Mesenchymal stem cell (in vitro differentiated cells and primary cell): Measurements from ENCODE around the gene EMC1.
"Not testable (repeated sequence)": the region's sequence is repeated elsewhere in the genome, so short reads cannot be mapped to it uniquely, and the experiment has no call there.

ENCODE experiments used
- DNase-seq: peaks from one replicate; pipeline ENCODE4 v3.0.0-alpha.2; 2013
- H2AFZ ChIP-seq: one replicate; pipeline ENCODE4 v1.6.1; 2013; ENCODE audit warnings: low read depth, mild to moderate bottlenecking, control low read depth, inconsistent platforms, low read length, moderate library complexity
- H2AK5ac ChIP-seq: 2 replicates; pipeline ENCODE4 v1.6.1; 2013; ENCODE audit warnings: low read length, moderate library complexity, mild to moderate bottlenecking, inconsistent platforms; ENCODE audit not compliant: severe bottlenecking
- H2BK120ac ChIP-seq: one replicate; pipeline ENCODE4 v1.6.1; 2013; ENCODE audit warnings: low read depth, mild to moderate bottlenecking, inconsistent platforms, low read length, moderate library complexity
- H2BK12ac ChIP-seq, 2 experiments: one replicate each; pipeline ENCODE4 v1.6.1; 2013; ENCODE audit warnings: inconsistent platforms in 2 of 2, low read length in 2 of 2, mild to moderate bottlenecking in 2 of 2, moderate library complexity in 2 of 2, control low read depth in 1 of 2
- H2BK15ac ChIP-seq: one replicate; pipeline ENCODE4 v1.6.1; 2013; ENCODE audit warnings: mild to moderate bottlenecking, low read depth, inconsistent platforms; ENCODE audit not compliant: poor library complexity, severe bottlenecking
- H2BK5ac ChIP-seq: 2 replicates; pipeline ENCODE4 v1.6.1; 2013; ENCODE audit warnings: low read depth, mild to moderate bottlenecking, low read length, control low read depth, inconsistent platforms; ENCODE audit not compliant: poor library complexity, severe bottlenecking
- H3K14ac ChIP-seq, 2 experiments: one replicate each; pipeline ENCODE4 v1.6.1; 2013; ENCODE audit warnings: inconsistent platforms in 2 of 2, low read length in 2 of 2, control low read depth in 1 of 2, mild to moderate bottlenecking in 1 of 2, moderate library complexity in 1 of 2
- H3K18ac ChIP-seq, 2 experiments: one replicate each; pipeline ENCODE4 v1.6.1; 2013; ENCODE audit warnings: inconsistent platforms in 2 of 2, low read length in 2 of 2, control low read depth in 1 of 2, low read depth in 1 of 2, mild to moderate bottlenecking in 1 of 2
- H3K23ac ChIP-seq, 2 experiments: one replicate each; pipeline ENCODE4 v1.6.1; 2013; ENCODE audit warnings: inconsistent platforms in 2 of 2, low read length in 2 of 2, mild to moderate bottlenecking in 2 of 2, moderate library complexity in 2 of 2, control low read depth in 1 of 2
- H3K27ac ChIP-seq: 2 replicates; pipeline ENCODE4 v1.5.1; 2013; ENCODE audit warnings: mild to moderate bottlenecking, moderate library complexity, low read length, control low read depth, inconsistent platforms; ENCODE audit not compliant: poor library complexity, severe bottlenecking
- H3K27me3 ChIP-seq, 2 experiments: 2 replicates each; pipeline versions ENCODE4 v1.6.1 to v1.7.0; 2013; ENCODE audit warnings: low read length in 2 of 2, mild to moderate bottlenecking in 2 of 2, moderate library complexity in 2 of 2, control low read depth in 1 of 2, inconsistent platforms in 1 of 2; ENCODE audit not compliant: control insufficient read depth in 1 of 2, insufficient read depth in 1 of 2
- H3K36me3 ChIP-seq, 2 experiments: 2 replicates each; pipeline versions ENCODE4 v1.6.1 to v1.7.0; 2013; ENCODE audit warnings: low read length in 2 of 2, control low read depth in 1 of 2, inconsistent platforms in 1 of 2, low read depth in 1 of 2, mild to moderate bottlenecking in 1 of 2; ENCODE audit not compliant: insufficient read depth in 2 of 2, control insufficient read depth in 1 of 2
- H3K4ac ChIP-seq, 2 experiments: one replicate each; pipeline ENCODE4 v1.6.1; 2013; ENCODE audit warnings: inconsistent platforms in 2 of 2, low read length in 2 of 2, mild to moderate bottlenecking in 2 of 2, moderate library complexity in 2 of 2, control low read depth in 1 of 2, low read depth in 1 of 2
- H3K4me1 ChIP-seq: 2 replicates; pipeline ENCODE4 v1.6.1; 2013; ENCODE audit warnings: low read depth, low read length, control low read depth; ENCODE audit not compliant: control insufficient read depth, insufficient read depth
- H3K4me2 ChIP-seq: 2 replicates; pipeline ENCODE4 v1.6.1; 2013; ENCODE audit warnings: low read length, mild to moderate bottlenecking, inconsistent platforms; ENCODE audit not compliant: poor library complexity, severe bottlenecking
- H3K4me3 ChIP-seq, 2 experiments: 2 replicates each; pipeline versions ENCODE4 v1.5.1 to v1.7.0; 2013; ENCODE audit warnings: low read length in 2 of 2, mild to moderate bottlenecking in 2 of 2, control low read depth in 1 of 2, low read depth in 1 of 2; ENCODE audit not compliant: insufficient read depth in 1 of 2
- H3K79me1 ChIP-seq: replicated peaks from 2 replicates; pipeline ENCODE4 v1.6.1; 2013; ENCODE audit warnings: mild to moderate bottlenecking, control low read depth, low read length, inconsistent platforms; ENCODE audit not compliant: poor library complexity, severe bottlenecking
- H3K9ac ChIP-seq: 2 replicates; pipeline ENCODE4 v1.7.0; 2013; ENCODE audit warnings: mild to moderate bottlenecking, low read length, moderate library complexity
- H3K9me3 ChIP-seq: 2 replicates; pipeline ENCODE4 v1.7.0; 2013; ENCODE audit warnings: mild to moderate bottlenecking, low read length; ENCODE audit not compliant: control insufficient read depth
- H4K8ac ChIP-seq: one replicate; pipeline ENCODE4 v1.6.1; 2013; ENCODE audit warnings: inconsistent platforms, mild to moderate bottlenecking, low read length, moderate library complexity
- H4K91ac ChIP-seq: one replicate; pipeline ENCODE4 v1.6.1; 2013; ENCODE audit warnings: mild to moderate bottlenecking, low read length, inconsistent platforms
- WGBS: methylation state at CpG from one replicate; pipeline ENCODE4 v1.1.7; 2013; ENCODE audit warnings: mixed read lengths; 5-methylcytosine and 5-hydroxymethylcytosine counted together

EMC1 gene

GRCh38 chr1:19284881-19285280 lies 33.6 kb upstream of the EMC1 start:
- Histone ChIP-seq H4K8ac (no peak overlapping the region), H2BK5ac (no peak overlapping the region), H3K9ac (no peak overlapping the region), H3K4me3 (no peak overlapping the region), H3K36me3 (peaks cover 4 to 21% of the 10 kb centered on the region in 2 experiments), H3K4ac (no peak overlapping the region), H2BK15ac (no peak overlapping the region), H3K27me3 (no peaks in the 10 kb centered on the region), H3K79me1 (no peaks in the 10 kb centered on the region), H2AFZ (no peak overlapping the region), H4K91ac (no peak overlapping the region), H3K4me2 (no peak overlapping the region), H3K18ac (no peak overlapping the region), H3K9me3 (no peaks in the 10 kb centered on the region), H3K23ac (no peak overlapping the region), H3K27ac (no peak overlapping the region), H3K4me1 (peaks cover 8% of the 10 kb centered on the region), H2BK12ac (no peak overlapping the region), H3K14ac (no peak overlapping the region), H2AK5ac (no peak overlapping the region), H2BK120ac (no peak overlapping the region)
- WGBS: 98% methylated on average over 5 of the region's 8 CpGs
- DNase-seq: no peak

GRCh38 chr1:19283891-19284290 lies 32.6 kb upstream of the EMC1 start:
- Histone ChIP-seq H3K27ac (no peak overlapping the region), H3K4me2 (no peak overlapping the region)

GRCh38 chr1:19274636-19275035 lies 23.3 kb upstream of the EMC1 start:
- no peak for DNase-seq
- H4K8ac ChIP-seq: no peak overlapping the region
- H3K23ac ChIP-seq: no peak overlapping the region
- no peaks in the 10 kb centered on the region for H3K79me1 ChIP-seq
- peaks cover 17% of the 10 kb centered on the region for H3K9me3 ChIP-seq
- no peak overlapping the region for H3K14ac ChIP-seq
- no peak overlapping the region for H3K9ac ChIP-seq
- no peak overlapping the region for H2BK12ac ChIP-seq
- H3K18ac ChIP-seq: no peak overlapping the region
- H3K4me3 ChIP-seq: no peak overlapping the region
- H3K4ac ChIP-seq: no peak overlapping the region
- H3K4me1 ChIP-seq: no peaks in the 10 kb centered on the region
- H3K36me3 ChIP-seq: peaks cover 0 to 6% of the 10 kb centered on the region in 2 experiments
- no peak overlapping the region for H2BK120ac ChIP-seq
- H2BK5ac ChIP-seq: no peak overlapping the region
- no peaks in the 10 kb centered on the region for H3K27me3 ChIP-seq
- H2AFZ ChIP-seq: no peak overlapping the region
- 100% methylated on average over 3 of the region's 5 CpGs for WGBS
- H3K4me2 ChIP-seq: no peak overlapping the region
- H3K27ac ChIP-seq: no peak overlapping the region
- H2BK15ac ChIP-seq: no peak overlapping the region
- no peak overlapping the region for H4K91ac ChIP-seq
- no peak overlapping the region for H2AK5ac ChIP-seq

More at GRCh38 chr1:19283891-19284290, 32.6 kb upstream of the EMC1 start:
- WGBS: 96% methylated on average over 8 of the region's 9 CpGs
- Histone ChIP-seq H3K4me3 (no peak overlapping the region), H2BK12ac (no peak overlapping the region), H2AK5ac (no peak overlapping the region), H3K79me1 (no peaks in the 10 kb centered on the region), H2BK120ac (no peak overlapping the region), H3K9me3 (peaks cover 7% of the 10 kb centered on the region), H2BK15ac (no peak overlapping the region), H4K8ac (no peak overlapping the region), H3K36me3 (peaks cover 4 to 21% of the 10 kb centered on the region in 2 experiments), H2AFZ (no peak overlapping the region), H3K18ac (no peak overlapping the region), H4K91ac (no peak overlapping the region), H3K14ac (no peak overlapping the region), H3K9ac (no peak overlapping the region), H3K23ac (no peak overlapping the region), H3K4me1 (peaks cover 6% of the 10 kb centered on the region), H2BK5ac (no peak overlapping the region), H3K27me3 (no peaks in the 10 kb centered on the region), H3K4ac (no peak overlapping the region)
- no peak for DNase-seq

GRCh38 chr1:19273844-19274531 lies 22.7 kb upstream of the EMC1 start:
- not testable (repeated sequence) for H2AFZ ChIP-seq
- WGBS: 93% methylated on average over 40 of the region's 66 CpGs

More at GRCh38 chr1:19273844-19274531, 22.7 kb upstream of the EMC1 start:
- H3K4me3 ChIP-seq, H3K14ac ChIP-seq, H3K9ac ChIP-seq, H2BK15ac ChIP-seq, H2BK12ac ChIP-seq, H4K8ac ChIP-seq, H4K91ac ChIP-seq, H3K36me3 ChIP-seq, H3K23ac ChIP-seq, H3K27me3 ChIP-seq, H3K4me2 ChIP-seq, H2BK120ac ChIP-seq, H3K4ac ChIP-seq, DNase-seq, H3K79me1 ChIP-seq, H2AK5ac ChIP-seq, H3K18ac ChIP-seq, H2BK5ac ChIP-seq, H3K27ac ChIP-seq, H3K4me1 ChIP-seq: not testable (repeated sequence)
- peaks cover 11% of the 10 kb centered on the region for H3K9me3 ChIP-seq
